Keratinocyte (primary cell): ENCODE measurements around the gene MGAT4A. TPM values are rescaled to one million over a fixed set of nuclear protein-coding genes. Genes with fewer than 3 reads are reported as not detected.

Experiments used
- DNase-seq: peaks from one replicate; pipeline ENCODE4 v3.0.0-alpha.2; 2011; ENCODE audit warnings: low read depth, missing footprints, low spot score
- FAIRE-seq: peaks from 2 replicates; lab custom pipeline; 2011; peaks lifted over from hg19 to GRCh38; lab: Jason Lieb, UNC
- H2AFZ ChIP-seq: 2 replicates; pipeline ENCODE4 v1.6.0; 2012; ENCODE audit warnings: low read length, control low read depth, inconsistent platforms; ENCODE audit not compliant: control insufficient read depth
- H3K27ac ChIP-seq: 2 replicates; pipeline ENCODE4 v1.5.1; 2011; ENCODE audit warnings: low read length; ENCODE audit not compliant: control insufficient read depth, insufficient read depth
- H3K27me3 ChIP-seq: 3 replicates; pipeline ENCODE4 v1.6.0; 2011; ENCODE audit warnings: low read length; ENCODE audit not compliant: control insufficient read depth, insufficient read depth; ENCODE audit errors: extremely low read depth
- H3K36me3 ChIP-seq, 2 experiments: 2 replicates in 1 of 2; 3 replicates in 1 of 2; pipeline ENCODE4 v1.5.1; 2011; ENCODE audit warnings: low read length in 2 of 2, mild to moderate bottlenecking in 1 of 2; ENCODE audit not compliant: control insufficient read depth in 2 of 2, insufficient read depth in 2 of 2; ENCODE audit errors: extremely low read depth in 1 of 2
- H3K4me1 ChIP-seq: 3 replicates; pipeline ENCODE4 v1.5.1; 2011; ENCODE audit warnings: low read length; ENCODE audit not compliant: control insufficient read depth, insufficient read depth; ENCODE audit errors: extremely low read depth
- H3K4me2 ChIP-seq: 3 replicates; pipeline ENCODE4 v1.6.0; 2011; ENCODE audit warnings: low read depth, low read length; ENCODE audit not compliant: control insufficient read depth, insufficient read depth; ENCODE audit errors: extremely low read depth
- H3K4me3 ChIP-seq, 3 experiments: fragments of 200-600 bp in 1 of 3; sonication (generic) in 1 of 3; 2 replicates in 2 of 3; 3 replicates in 1 of 3; pipeline ENCODE4 v1.5.1; 2011 to 2016; ENCODE audit warnings: low read length in 3 of 3, mild to moderate bottlenecking in 3 of 3, control low read depth in 2 of 3, inconsistent platforms in 1 of 3, low read depth in 1 of 3, mixed read lengths in 1 of 3, mixed run types in 1 of 3, moderate library complexity in 1 of 3; ENCODE audit not compliant: control insufficient read depth in 2 of 3, insufficient read depth in 2 of 3; ENCODE audit errors: extremely low read depth in 1 of 3
- H3K79me2 ChIP-seq: 2 replicates; pipeline ENCODE4 v1.6.0; 2012; ENCODE audit warnings: low read length; ENCODE audit not compliant: control insufficient read depth, insufficient read depth
- H3K9ac ChIP-seq: 3 replicates; pipeline ENCODE4 v1.6.0; 2011; ENCODE audit warnings: low read length; ENCODE audit not compliant: control insufficient read depth, insufficient read depth; ENCODE audit errors: extremely low read depth
- H3K9me1 ChIP-seq: 3 replicates; pipeline ENCODE4 v1.6.0; 2011; ENCODE audit warnings: low read length; ENCODE audit not compliant: control insufficient read depth, insufficient read depth; ENCODE audit errors: extremely low read depth
- H3K9me3 ChIP-seq: 2 replicates; pipeline ENCODE4 v1.5.1; 2012; ENCODE audit warnings: low read depth, low read length; ENCODE audit not compliant: control insufficient read depth
- H4K20me1 ChIP-seq: 3 replicates; pipeline ENCODE4 v1.6.0; 2011; ENCODE audit warnings: low read length; ENCODE audit not compliant: control insufficient read depth, insufficient read depth; ENCODE audit errors: extremely low read depth
- EZH2 ChIP-seq: IDR thresholded peaks from one replicate; pipeline ENCODE4 v1.6.1; 2012; ENCODE audit warnings: inconsistent platforms, mild to moderate bottlenecking, low read length, moderate library complexity
- dilution Hi-C: fragments of 300-500 bp; cut with MboI; formaldehyde crosslinking; loops from one replicate; pipeline ENCODE4 v1.7.0; 2020; ENCODE audit warnings: low sequenced_read_pairs; ENCODE audit not compliant: extremely low pct_ligation_motif_present
- polyA plus RNA-seq, 5 experiments: library from polyadenylated mRNA; depleted of rRNA in 3 of 5; stranded (reverse) in 3 of 5; stranded (forward) in 1 of 5; unstranded in 1 of 5; fragments of >200 nt; gene quantifications; 1 replicate in 1 of 5; 2 replicates in 3 of 5; 3 replicates in 1 of 5; pipeline versions ENCODE4 v1.2.1 to v1.2.3, GENCODE V29; 2011 to 2012; ENCODE audit warnings: missing spikeins in 2 of 5, low read depth in 1 of 5, low replicate concordance in 1 of 5
- TF ChIP-seq, protein P1 (sequence below), 3 experiments: IDR thresholded peaks in 1 of 3; conservative IDR thresholded peaks in 1 of 3; optimal IDR thresholded peaks in 1 of 3; 2 replicates in 2 of 3; 3 replicates in 1 of 3; pipeline versions ENCODE3 to v1.5.1; 2011; ENCODE audit warnings: low read length in 3 of 3, mild to moderate bottlenecking in 3 of 3, moderate library complexity in 2 of 3, control low read depth in 1 of 3, inconsistent platforms in 1 of 3; ENCODE audit not compliant: insufficient read depth in 2 of 3; ENCODE audit errors: extremely low read depth in 1 of 3

MGAT4A gene
- polyA plus RNA-seq, 1 donor (not counting 4 experiments of a cell fraction or from before 2014, with no cell fraction given) = 0.81 TPM

DNA sequence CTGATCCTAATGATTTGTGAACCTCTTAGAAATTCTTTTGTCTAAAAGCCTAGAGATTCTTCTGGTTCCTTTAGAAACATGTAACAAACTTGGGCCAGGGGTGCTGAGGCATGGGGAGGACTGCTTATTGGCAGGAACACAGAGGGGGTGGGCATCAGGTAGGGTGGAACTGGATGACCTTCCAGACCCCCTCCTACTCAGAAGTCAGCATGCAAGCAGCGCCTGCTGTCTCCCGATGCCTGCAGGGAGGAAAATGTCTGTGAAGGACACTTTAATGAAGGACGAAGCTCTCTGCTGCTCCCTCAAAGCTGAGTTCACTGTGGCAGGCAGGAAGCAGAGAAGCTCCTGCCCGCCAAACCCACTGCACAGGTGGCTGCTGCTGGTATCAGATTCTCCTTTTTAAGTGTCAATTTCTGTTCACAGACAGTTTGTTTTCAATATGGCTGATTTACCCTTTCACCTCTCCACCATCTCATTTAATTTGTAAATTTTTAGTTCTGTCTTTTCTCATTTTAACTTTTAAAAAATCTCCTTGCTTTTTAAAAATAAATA, 142.0 kb downstream of the MGAT4A start:
- no peak for TF ChIP-seq EZH2
- TF ChIP-seq, protein P1, sequence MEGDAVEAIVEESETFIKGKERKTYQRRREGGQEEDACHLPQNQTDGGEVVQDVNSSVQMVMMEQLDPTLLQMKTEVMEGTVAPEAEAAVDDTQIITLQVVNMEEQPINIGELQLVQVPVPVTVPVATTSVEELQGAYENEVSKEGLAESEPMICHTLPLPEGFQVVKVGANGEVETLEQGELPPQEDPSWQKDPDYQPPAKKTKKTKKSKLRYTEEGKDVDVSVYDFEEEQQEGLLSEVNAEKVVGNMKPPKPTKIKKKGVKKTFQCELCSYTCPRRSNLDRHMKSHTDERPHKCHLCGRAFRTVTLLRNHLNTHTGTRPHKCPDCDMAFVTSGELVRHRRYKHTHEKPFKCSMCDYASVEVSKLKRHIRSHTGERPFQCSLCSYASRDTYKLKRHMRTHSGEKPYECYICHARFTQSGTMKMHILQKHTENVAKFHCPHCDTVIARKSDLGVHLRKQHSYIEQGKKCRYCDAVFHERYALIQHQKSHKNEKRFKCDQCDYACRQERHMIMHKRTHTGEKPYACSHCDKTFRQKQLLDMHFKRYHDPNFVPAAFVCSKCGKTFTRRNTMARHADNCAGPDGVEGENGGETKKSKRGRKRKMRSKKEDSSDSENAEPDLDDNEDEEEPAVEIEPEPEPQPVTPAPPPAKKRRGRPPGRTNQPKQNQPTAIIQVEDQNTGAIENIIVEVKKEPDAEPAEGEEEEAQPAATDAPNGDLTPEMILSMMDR (optimal IDR thresholded peaks at IDR 0.05 in 1 of 3, IDR thresholded peaks at IDR 0.05 in 1 of 3, conservative IDR thresholded peaks at IDR 0.05 in 1 of 3; ENCODE audit: extremely low read depth in 1 of 3, insufficient read depth in 2 of 3, low read length in 3 of 3) = no peak
- Histone ChIP-seq H3K36me3 (peaks cover 3% of the 10 kb centered on the region in 2 experiments), H3K4me1 (peaks cover 4% of the 10 kb centered on the region), H3K4me2 (no peak overlapping the region), H3K4me3 (no peak overlapping the region), H3K9me1 (no peaks in the 10 kb centered on the region), H3K27ac (no peak overlapping the region), H3K9ac (no peak overlapping the region), H3K9me3 (no peaks in the 10 kb centered on the region), H3K27me3 (no peaks in the 10 kb centered on the region), H4K20me1 (no peaks in the 10 kb centered on the region), H2AFZ (no peak overlapping the region), H3K79me2 (no peaks in the 10 kb centered on the region)
- FAIRE-seq = no peak
- DNase-seq = no peak
- dilution Hi-C loops = no loop called here

DNA sequence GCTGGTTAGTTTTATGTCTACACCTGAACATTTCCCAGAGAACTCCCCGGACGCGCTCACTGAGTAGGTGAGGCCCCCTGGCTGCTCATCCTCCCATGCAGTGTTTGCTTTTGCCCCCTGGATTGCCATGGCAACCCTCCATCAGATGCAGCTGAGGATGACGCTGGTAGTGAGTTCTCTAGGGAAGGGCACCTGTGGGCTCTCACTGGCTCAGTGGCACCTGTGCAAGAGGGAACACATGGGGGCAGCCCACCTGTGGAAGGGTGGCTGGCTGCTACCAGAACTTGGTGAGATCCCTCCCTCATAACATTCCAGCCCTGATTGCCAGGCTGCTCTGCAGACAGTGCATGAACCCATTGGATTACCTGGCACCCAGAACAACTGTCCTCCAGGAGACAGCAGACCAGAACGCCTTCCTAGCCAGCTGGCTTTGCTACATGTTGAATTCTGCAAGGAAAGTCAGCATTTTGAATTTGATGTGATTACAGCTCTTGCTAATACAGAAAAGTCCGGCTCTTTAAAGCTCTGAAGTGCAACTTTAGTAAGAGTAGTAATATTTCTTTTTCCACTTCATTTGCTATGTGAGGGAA, 144.3 kb downstream of the MGAT4A start:
- peaks cover 3 to 9% of the 10 kb centered on the region in 2 experiments for H3K36me3 ChIP-seq
- TF ChIP-seq, protein P1 (optimal IDR thresholded peaks at IDR 0.05 in 1 of 3, IDR thresholded peaks at IDR 0.05 in 1 of 3, conservative IDR thresholded peaks at IDR 0.05 in 1 of 3; ENCODE audit: extremely low read depth in 1 of 3, insufficient read depth in 2 of 3, low read length in 3 of 3) = no peak

More for the DNA sequence above, 144.3 kb downstream of the MGAT4A start:
- Histone ChIP-seq H3K79me2 (no peaks in the 10 kb centered on the region), H3K4me1 (peaks cover 3% of the 10 kb centered on the region), H3K9me1 (no peaks in the 10 kb centered on the region), H3K4me2 (no peak overlapping the region), H2AFZ (no peak overlapping the region), H3K27me3 (no peaks in the 10 kb centered on the region), H3K9ac (no peak overlapping the region), H3K27ac (no peak overlapping the region), H3K9me3 (no peaks in the 10 kb centered on the region), H3K4me3 (no peak overlapping the region), H4K20me1 (no peaks in the 10 kb centered on the region)
- dilution Hi-C loops = no loop called here
- DNase-seq (no peak), FAIRE-seq (no peak)
